CD4-positive, alpha-beta T cell (primary cell): ENCODE measurements around the gene TEKT4. TPM values are rescaled to one million over a fixed set of nuclear protein-coding genes. Genes with fewer than 3 reads are reported as not detected.
"Not testable (repeated sequence)": the region's sequence is repeated elsewhere in the genome, so short reads cannot be mapped to it uniquely, and the experiment has no call there.

Experiments
- ATAC-seq: fragments of 200-7000 bp; cut with Tn5 transposase; one replicate; pipeline ENCODE4 v1.10.0; 2022; ENCODE audit warnings: mild to moderate bottlenecking; ENCODE audit not compliant: poor library complexity
- CTCF ChIA-PET: fragments of 350-600 bp; sonication (Branson Sonifier 250); formaldehyde crosslinking; loops from one replicate; lab custom pipeline; 2021; ENCODE audit warnings: antibody characterized with exemption, inconsistent platforms; lab: Charles Lee
- POLR2A ChIA-PET: fragments of 350-600 bp; sonication (Branson Sonifier 250); formaldehyde crosslinking; loops from one replicate; lab custom pipeline; 2021; ENCODE audit warnings: antibody characterized with exemption, inconsistent platforms; lab: Charles Lee
- DNase-seq, 14 experiments: peaks; one replicate each; pipeline ENCODE4 v3.0.0-alpha.2; 2013 to 2020; ENCODE audit warnings: mixed read lengths in 2 of 14
- H3K27ac ChIP-seq, 2 donors: one replicate each; pipeline versions ENCODE4 v1.5.1 to v1.7.0; 2013; ENCODE audit warnings: low read length in 2 of 2, low read depth in 1 of 2, mild to moderate bottlenecking in 1 of 2
- H3K27me3 ChIP-seq, 2 experiments: 1 replicate in 1 of 2; 2 replicates in 1 of 2; pipeline versions ENCODE4 v1.6.1 to v1.7.0; 2013; ENCODE audit warnings: low read length in 2 of 2, control low read depth in 1 of 2, mild to moderate bottlenecking in 1 of 2, moderate library complexity in 1 of 2; ENCODE audit not compliant: insufficient read depth in 2 of 2, control insufficient read depth in 1 of 2
- H3K36me3 ChIP-seq: one replicate; pipeline ENCODE4 v1.6.1; 2013; ENCODE audit warnings: low read length, control low read depth; ENCODE audit not compliant: insufficient read depth
- H3K4me1 ChIP-seq: one replicate; pipeline ENCODE4 v1.6.1; 2013; ENCODE audit warnings: low read length, control low read depth; ENCODE audit not compliant: insufficient read depth
- H3K4me3 ChIP-seq: one replicate; pipeline ENCODE4 v1.5.1; 2013; ENCODE audit warnings: mild to moderate bottlenecking, low read length, moderate library complexity
- H3K9me3 ChIP-seq, 2 experiments: 1 replicate in 1 of 2; 2 replicates in 1 of 2; pipeline versions ENCODE4 v1.6.1 to v1.7.0; 2013; ENCODE audit warnings: low read length in 2 of 2, mild to moderate bottlenecking in 2 of 2, control low read depth in 1 of 2, moderate library complexity in 1 of 2; ENCODE audit not compliant: control insufficient read depth in 1 of 2, insufficient read depth in 1 of 2
- H3K27ac Mint-ChIP-seq: one replicate; pipeline ENCODE4 v1.8.0; 2020; ENCODE audit warnings: mixed read lengths
- H3K27me3 Mint-ChIP-seq: one replicate; pipeline ENCODE4 v1.8.0; 2021; ENCODE audit warnings: mixed read lengths
- H3K36me3 Mint-ChIP-seq: one replicate; pipeline ENCODE4 v1.8.0; 2021; ENCODE audit warnings: low read depth, mixed read lengths
- H3K4me1 Mint-ChIP-seq: one replicate; pipeline ENCODE4 v1.8.0; 2021; ENCODE audit warnings: low read depth, mixed read lengths
- H3K4me3 Mint-ChIP-seq: one replicate; pipeline ENCODE4 v1.8.0; 2020; ENCODE audit warnings: mild to moderate bottlenecking, mixed read lengths
- H3K9me3 Mint-ChIP-seq: one replicate; pipeline ENCODE4 v1.8.0; 2020; ENCODE audit warnings: mixed read lengths
- CTCF ChIP-seq: fragments of 200-600 bp; IDR thresholded peaks from one replicate; pipeline ENCODE4 v1.8.0; 2022; ENCODE audit warnings: antibody characterized with exemption, mild to moderate bottlenecking
- intact Hi-C, 2 experiments: fragments of 100-400 bp; cut with DNase I in 1 of 2; cut with micrococcal nuclease in 1 of 2; formaldehyde crosslinking; loops; one replicate each; pipeline versions ENCODE4 v1.15.1 to v1.9.0; 2023 to 2025; cut with DNase I, micrococcal nuclease
- total RNA-seq, 174 experiments: library from RNA in 2 of 174; stranded (reverse) in 2 of 174; gene quantifications; one replicate each; pipeline ENCODE4 v1.2.3 and lab custom pipeline; 2021 to 2026

Gene TEKT4
- total RNA-seq, 2 experiments from 2014 or later, result not detected

- H3K4me1 Mint-ChIP-seq, result no peaks in the 10 kb centered on the region
- Histone ChIP-seq H3K9me3 (peaks cover 0 to 24% of the 10 kb centered on the region in 2 experiments), H3K4me1 (peaks cover 6% of the 10 kb centered on the region), H3K27ac (no peak overlapping the region), H3K36me3 (no peaks in the 10 kb centered on the region), H3K4me3 (no peak overlapping the region), H3K27me3 (no peaks in the 10 kb centered on the region)
- CTCF ChIA-PET, result no interaction called here
- intact Hi-C loops, result no loop called here
- no peaks in the 10 kb centered on the region for H3K9me3 Mint-ChIP-seq
- no peak overlapping the region for H3K4me3 Mint-ChIP-seq
- H3K27ac Mint-ChIP-seq, result no peak overlapping the region
- H3K27me3 Mint-ChIP-seq, result peaks cover 16% of the 10 kb centered on the region
- H3K36me3 Mint-ChIP-seq, result no peaks in the 10 kb centered on the region
- DNase-seq, result no peak
- POLR2A ChIA-PET, result no interaction called here
- ATAC-seq, result no peak
- TF ChIP-seq CTCF, result no peak
Measured at GRCh38 chr2:94877129-94877528, 5.9 kb downstream of the TEKT4 start.

GRCh38 chr2:94878575-94878974 is 7.3 kb downstream of the TEKT4 start:
- ATAC-seq, CTCF ChIA-PET, H3K27me3 Mint-ChIP-seq, H3K4me3 ChIP-seq, H3K4me3 Mint-ChIP-seq, H3K36me3 Mint-ChIP-seq, H3K4me1 Mint-ChIP-seq, H3K27ac ChIP-seq, H3K27me3 ChIP-seq, DNase-seq, POLR2A ChIA-PET, H3K36me3 ChIP-seq, intact Hi-C loops, H3K4me1 ChIP-seq, H3K27ac Mint-ChIP-seq, H3K9me3 Mint-ChIP-seq: not testable (repeated sequence)
- H3K9me3 ChIP-seq, result peaks cover 0 to 24% of the 10 kb centered on the region in 2 experiments

GRCh38 chr2:94879314-94879981 is 8.2 kb downstream of the TEKT4 start:
- H3K27me3 Mint-ChIP-seq, result peaks cover 13% of the 10 kb centered on the region
- Histone ChIP-seq H3K4me3 (no peak overlapping the region), H3K27ac (no peak overlapping the region), H3K9me3 (peaks cover 0 to 19% of the 10 kb centered on the region in 2 experiments), H3K4me1 (peaks cover under 1% of the 10 kb centered on the region), H3K27me3 (no peaks in the 10 kb centered on the region), H3K36me3 (no peaks in the 10 kb centered on the region)
- no peak for DNase-seq
- ChIA-PET POLR2A (no interaction called here), CTCF (no interaction called here)
- no peak for ATAC-seq
- H3K9me3 Mint-ChIP-seq, result no peaks in the 10 kb centered on the region
- no peaks in the 10 kb centered on the region for H3K4me1 Mint-ChIP-seq
- intact Hi-C loops, result no loop called here
- no peaks in the 10 kb centered on the region for H3K36me3 Mint-ChIP-seq
- no peak for TF ChIP-seq CTCF
- H3K4me3 Mint-ChIP-seq, result no peak overlapping the region
- H3K27ac Mint-ChIP-seq, result no peak overlapping the region

GRCh38 chr2:94879982-94880377 is 8.8 kb downstream of the TEKT4 start:
- ChIA-PET CTCF (no interaction called here), POLR2A (no interaction called here)
- H3K4me1 Mint-ChIP-seq, result no peaks in the 10 kb centered on the region
- ATAC-seq, result no peak
- no peaks in the 10 kb centered on the region for H3K36me3 Mint-ChIP-seq
- no peaks in the 10 kb centered on the region for H3K4me1 ChIP-seq
- no peak overlapping the region for H3K4me3 Mint-ChIP-seq
- H3K27ac ChIP-seq, result no peak overlapping the region
- no peak overlapping the region for H3K4me3 ChIP-seq
- no peak overlapping the region for H3K27ac Mint-ChIP-seq
- no peaks in the 10 kb centered on the region for H3K27me3 ChIP-seq
- intact Hi-C loops, result no loop called here
- H3K9me3 ChIP-seq, result peaks cover 0 to 15% of the 10 kb centered on the region in 2 experiments
- no peak for DNase-seq
- H3K36me3 ChIP-seq, result no peaks in the 10 kb centered on the region
- no peak for TF ChIP-seq CTCF
- H3K27me3 Mint-ChIP-seq, result peaks cover 17% of the 10 kb centered on the region
- peaks cover 2% of the 10 kb centered on the region for H3K9me3 Mint-ChIP-seq
